ENCODE data around the gene RNF150.
"Not testable (repeated sequence)": the region's sequence is repeated elsewhere in the genome, so short reads cannot be mapped to it uniquely, and the experiment has no call there.

Gene RNF150

DNA sequence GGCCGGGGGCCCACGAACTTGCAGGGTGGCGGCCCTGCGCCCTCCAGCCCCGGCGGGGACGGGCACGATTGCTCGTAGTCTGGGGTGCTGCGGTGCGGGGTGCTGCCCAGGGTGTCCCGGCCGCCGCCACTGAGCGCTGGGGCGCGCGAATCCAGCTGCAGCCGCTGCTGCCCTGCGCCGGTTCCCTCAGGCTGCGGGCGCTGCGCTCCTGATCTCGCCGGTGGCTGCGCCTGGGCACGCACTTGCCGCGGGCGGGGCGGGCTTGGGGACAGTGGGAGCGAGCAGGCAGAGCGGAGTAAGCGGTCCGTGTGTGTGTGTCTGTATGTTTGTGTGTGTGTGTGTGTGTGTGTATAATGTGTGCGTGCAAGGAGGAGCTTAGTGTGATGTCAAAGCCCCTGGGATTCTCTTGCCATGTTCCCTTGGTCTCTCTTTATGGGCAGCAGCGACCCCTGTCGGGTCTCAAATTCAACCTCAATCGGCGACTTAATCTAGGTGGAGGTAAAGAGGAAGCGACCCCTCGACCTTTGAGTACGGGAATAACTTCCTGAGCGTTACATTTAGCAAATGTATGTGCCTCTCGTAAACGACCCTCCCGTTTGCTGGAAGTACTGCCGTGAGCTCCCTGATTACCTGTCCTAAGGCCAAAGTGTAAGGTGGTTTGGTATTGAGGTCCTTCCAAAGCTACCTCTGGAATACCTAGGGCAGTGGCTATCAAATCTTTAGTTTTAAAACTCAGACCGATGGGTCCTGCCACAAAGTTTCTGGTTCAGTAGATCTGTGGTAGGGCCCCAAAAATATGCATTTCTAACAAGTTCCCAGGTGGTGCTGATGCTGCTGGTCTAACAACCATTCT lies at the start of gene RNF150:
Gene RNF150, minus strand, starts transcription at position 324 of the 853 bp plus-strand sequence.
- peak; percentile 84 for DNase-seq

DNA sequence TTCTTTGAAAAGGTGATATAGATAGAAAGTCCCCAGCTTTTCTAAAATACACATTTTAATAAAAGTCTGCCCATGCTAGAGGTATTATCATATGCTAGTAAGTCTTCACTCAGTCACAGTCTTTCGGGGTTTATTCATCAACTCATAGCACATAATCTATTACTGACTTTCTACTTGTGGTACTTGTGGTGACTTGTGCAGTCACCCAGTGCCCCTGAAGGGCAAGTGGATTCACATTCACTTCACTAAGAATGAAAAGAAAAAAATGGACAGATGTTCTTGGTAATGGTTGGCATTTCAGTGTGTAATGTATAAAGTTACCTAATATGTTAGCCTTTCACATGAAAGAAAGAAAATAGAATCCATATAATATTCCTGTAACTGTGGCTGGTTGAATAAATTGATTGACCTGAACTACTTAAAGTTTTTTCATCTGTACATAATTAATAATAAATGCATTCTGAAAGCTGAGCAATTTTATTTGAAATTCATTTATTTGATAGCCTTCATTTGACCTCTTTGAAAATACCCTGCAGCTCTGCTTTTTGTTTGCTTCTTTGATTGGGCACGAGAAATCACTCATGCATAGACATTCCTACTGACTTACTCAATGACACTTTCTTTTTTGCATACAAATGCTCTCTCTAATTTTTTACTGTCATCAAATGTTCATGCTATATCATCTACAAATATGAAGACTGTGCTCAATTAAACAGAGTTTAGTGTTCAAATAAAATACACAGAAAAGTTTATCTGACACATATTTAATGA lies 47.9 kb upstream of the RNF150 start:
- DNase-seq, result no peak

DNA sequence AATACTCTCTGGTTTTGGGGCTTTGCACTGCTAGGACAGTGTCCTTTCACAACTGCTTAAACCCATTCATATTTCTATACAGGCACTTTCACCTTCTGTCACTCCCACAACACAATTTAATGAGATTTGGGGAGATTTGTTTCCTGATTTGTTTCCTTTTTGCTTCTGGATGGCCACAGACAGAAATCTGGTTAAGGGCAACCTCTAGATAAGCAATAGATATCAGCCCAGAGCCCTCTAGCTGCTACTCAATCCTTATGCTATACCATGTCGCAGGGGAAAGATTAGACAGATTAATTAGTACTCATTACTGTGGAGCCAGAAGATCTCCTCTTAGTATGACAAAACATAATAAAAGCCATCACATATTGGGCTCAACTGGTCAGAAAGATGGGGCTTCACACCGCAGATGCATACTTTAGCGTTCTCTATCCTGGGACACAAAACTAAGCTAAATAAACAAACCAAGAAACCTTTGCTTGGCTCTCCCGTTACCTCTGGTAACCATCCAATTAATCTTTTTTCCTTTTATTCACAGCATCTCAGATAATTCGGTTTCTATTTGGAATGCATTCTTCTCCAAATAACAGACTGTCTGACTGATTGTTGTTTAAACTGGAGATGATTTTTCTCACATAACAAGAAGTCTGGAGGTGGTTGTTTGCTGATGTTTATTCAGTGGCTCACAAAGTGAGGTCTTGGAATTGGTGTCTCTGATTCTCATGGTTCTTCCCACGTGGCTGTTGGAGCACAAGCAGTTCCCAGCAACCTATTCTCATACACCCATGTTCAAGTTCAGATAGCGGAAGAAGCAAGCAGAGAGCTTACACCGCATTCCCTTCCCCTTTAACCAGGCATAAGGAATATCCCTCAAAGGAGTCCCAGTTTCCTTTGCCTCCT lies 46.5 kb upstream of the RNF150 start:
- DNase-seq, result no peak

DNA sequence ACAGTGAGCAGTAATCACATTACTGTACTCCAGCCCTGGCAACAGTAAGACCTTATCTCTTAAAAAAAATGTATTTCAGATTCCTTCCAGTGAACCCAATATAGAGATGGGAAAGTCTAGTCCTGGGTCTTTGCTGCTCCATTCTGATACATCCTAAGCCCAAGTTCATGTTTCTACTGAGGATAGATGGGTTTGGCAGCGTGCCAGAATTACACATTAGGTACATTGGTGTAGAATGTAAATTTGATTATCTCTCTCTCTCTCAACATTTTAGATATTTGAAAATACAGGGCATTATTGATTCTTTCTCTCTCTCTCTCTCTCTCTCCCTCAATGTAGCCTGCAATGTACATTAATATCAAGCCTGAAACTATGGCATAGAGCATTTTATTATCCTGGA lies 43.9 kb upstream of the RNF150 start:
- no peak for DNase-seq

DNA sequence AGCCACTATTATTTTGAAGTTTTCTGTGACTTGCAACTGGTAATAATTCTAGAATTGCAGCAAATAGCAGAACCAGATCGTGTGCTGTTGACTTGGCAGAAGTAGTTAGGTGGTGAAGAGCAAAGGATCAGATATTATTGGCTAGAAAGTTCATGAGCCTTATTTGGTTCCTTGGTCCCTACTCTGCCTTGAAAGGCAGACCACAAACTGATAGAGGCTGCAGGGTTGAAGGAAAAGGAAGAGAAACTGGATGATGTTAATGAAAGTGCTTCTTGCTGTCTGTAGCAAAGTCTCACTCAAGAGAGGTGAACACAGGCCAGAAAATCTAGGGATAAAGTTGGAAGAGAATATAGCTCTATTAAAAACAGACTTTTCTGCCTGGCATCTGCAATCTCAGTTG lies 41.2 kb upstream of the RNF150 start:
- DNase-seq, result no peak

DNA sequence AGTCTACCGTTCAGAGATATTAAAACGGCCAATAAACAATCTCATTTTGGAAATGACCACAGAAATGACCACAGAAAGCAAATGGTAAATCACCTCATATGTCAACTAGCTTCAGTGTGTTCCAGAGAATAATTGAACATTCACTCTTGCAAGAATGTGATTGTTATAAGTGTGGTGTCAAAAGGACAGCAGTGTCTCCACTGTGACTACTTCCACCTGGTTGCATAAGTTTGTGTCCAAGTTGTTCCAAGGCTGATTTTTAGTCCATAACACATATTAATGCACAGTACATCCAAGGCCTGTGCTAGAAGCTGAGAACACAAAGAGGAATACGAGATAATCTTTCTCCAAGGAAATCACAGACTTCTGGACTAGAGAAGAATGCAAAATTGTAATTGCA lies 37.4 kb upstream of the RNF150 start:
- no peak for DNase-seq

DNA sequence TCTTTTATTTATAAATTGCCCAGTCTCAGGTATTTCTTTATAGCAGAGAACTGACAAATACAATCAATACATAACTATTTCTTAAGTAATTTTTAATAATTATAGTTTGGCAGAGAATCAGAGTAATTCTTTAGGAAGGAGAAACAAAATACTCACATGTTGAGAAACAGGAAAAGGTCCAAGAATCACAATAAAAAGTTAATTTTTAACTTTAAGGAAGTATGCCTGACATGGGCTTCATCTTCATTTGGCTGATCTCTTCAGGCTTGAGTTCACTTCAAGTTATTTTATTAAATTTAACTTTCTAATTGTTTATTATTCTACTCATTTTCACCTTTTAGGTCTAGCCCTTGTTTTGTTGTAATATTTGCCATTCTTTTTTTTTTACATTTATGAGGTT lies 36.1 kb upstream of the RNF150 start:
- no peak for DNase-seq

DNA sequence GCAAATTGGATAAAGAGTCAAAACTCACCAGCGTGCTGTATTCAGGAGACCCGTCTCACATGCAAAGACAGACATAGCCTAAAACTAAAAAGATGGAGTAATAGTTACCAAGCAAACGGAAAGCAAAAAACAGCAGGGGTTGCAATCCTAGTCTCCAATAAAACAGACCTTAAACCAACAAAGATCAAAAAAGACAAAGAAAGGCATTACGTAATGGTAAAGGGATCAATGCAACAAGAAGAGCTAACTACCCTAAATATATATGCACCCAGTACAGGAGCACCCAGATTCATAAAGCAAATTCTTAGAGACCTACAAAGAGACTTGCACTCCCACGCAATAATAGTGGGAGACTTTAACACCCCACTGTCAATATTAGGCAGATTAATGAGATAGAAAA lies 31.7 kb upstream of the RNF150 start:
- not testable (repeated sequence) for DNase-seq

DNA sequence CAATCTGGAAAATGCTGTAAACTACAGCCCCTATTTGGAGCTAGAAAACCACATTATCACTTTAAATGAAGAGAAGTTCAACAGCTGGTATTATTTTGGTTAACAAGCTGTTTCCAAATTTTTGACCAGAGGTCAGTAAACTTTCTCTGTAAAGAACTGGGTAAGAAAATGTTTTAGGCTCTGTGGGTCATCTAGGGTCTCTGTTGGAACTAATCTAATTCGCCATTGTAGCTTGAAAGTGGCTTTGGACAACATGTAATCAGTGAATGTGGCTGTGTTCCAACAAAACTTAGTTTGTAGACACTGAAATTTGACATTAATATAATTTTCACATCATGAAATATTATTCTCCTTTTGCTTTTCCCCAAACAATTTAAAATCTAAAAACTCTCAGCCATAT lies 25.8 kb upstream of the RNF150 start:
- no peak for DNase-seq

DNA sequence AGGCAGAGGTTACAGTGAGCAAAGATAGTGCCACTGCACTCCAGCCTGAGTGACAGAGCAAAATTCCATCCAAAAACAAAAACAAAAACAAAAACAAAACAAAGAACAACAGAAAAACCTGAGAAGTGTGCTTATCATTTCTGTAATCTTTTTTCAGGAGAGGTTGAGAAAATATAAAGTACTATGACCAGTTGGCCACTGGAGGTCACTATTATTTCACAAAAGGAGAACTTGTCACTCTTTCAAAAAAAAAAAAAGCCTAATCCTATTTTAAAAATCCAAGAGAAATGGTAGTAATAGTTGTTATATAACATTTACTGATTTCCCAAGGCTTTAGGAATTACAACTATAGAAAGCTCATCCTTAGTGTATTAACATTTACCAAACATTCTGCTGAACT lies 24.9 kb upstream of the RNF150 start:
- DNase-seq, result no peak

DNA sequence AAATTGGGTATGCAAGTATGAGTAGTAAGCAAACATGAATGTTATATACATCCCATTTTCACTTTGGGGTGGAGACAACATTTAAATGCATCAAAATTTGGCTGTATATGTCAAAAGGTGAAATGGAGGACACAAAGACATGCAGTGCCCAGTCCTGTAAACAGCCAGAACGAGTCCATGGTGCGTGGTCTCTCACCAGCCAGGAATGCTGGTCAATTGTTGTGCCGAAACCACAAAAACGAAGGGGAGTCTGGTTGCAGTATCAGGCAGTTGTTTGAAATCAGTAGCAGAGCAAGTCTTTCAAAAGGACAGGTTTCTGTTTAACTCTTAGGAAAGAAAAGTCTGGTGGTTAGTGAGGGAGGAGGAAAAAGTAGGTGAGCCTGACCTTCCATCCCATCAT lies 22.3 kb upstream of the RNF150 start:
- DNase-seq, result no peak

DNA sequence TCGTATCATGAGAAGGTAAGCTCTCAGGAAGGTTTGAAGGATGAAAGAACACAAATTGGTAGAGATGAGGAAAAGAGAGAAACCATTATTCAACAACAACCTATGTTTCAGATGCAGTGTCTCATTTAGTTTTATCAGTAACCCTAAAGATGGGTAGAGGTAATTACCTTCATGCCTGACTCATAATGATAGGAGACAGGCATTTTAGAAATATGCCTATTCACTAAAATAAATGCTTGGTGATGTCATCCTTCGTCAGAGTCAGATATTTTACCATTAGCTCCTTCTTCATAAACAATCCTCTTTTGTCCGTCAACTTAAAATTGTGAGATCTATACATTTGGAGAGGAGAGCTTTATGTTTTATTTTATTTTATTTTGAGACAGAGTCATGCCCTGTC lies 21.5 kb upstream of the RNF150 start:
- DNase-seq, result no peak

DNA sequence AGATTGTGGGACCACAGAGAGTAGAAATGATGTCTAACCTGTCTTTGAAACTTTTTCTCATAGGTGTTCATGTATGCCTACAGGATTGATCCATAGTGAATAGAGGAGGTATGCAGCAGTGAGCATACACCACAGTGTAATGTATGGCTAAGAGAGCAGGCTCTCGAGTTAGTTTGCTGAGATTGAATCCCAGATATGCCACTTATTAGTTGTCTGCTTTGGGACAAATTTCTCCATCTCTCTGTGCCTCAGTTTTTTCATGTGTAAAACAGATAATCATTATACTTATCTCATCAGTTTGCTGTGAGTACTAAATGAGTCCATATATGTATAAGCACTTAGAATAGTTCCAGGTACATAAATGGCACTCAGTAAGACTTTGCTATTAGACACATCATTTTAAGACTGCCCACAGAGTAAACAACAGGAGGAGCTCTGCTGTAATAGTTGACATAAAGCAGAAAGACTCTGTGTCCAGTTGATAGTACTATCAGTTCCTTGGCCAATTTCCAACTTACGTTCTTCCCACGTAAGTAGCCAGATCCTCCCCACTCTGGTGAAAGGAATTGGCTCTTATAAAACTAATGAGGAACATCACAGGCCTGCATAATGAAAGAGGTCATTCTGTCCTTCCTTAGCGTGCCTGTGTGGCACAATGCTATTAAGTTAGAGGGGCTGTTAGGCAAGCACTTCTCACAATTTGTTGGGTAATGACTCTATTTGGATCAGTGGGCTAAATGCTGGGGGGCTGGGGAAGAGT lies 20.7 kb upstream of the RNF150 start:
- no peak for DNase-seq

DNA sequence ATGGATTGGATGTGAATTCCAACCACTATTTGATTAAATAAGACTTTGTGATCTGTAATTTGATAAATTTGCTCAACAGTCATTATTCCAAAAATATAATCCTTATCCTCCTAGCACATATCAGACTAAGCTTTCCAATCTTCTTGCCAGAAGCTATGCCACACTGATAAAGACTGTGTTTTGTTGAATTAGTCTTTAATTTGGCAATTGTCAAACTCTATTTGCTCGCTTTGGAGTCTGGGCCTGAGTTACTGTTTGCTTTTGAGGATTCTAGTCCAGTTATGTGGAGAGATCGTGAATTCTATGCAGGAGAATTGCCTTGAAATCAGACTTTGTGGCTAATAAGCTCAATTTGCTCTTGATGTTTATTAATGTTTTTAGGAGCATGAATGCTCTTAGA lies 10.9 kb upstream of the RNF150 start:
- no peak for DNase-seq

DNA sequence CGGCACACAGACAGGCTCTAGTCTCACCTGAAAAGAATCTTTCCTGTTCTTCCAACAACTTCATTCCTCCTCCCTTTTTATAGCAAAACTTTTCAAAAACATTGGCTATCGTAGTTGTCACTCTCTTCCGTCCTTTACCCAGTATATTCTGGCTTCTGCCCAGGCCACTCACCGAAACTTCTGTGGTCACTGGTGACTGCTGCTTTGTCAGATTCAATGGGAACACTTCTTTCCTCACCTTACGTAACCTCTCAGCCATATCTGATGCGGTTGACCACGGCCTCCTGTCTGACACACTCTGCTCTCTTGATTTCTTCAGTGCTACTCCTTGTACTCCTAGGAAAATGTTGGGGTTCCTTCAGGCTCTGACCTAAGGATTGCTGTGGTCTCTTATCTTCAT lies 9.2 kb upstream of the RNF150 start:
- DNase-seq, result no peak

DNA sequence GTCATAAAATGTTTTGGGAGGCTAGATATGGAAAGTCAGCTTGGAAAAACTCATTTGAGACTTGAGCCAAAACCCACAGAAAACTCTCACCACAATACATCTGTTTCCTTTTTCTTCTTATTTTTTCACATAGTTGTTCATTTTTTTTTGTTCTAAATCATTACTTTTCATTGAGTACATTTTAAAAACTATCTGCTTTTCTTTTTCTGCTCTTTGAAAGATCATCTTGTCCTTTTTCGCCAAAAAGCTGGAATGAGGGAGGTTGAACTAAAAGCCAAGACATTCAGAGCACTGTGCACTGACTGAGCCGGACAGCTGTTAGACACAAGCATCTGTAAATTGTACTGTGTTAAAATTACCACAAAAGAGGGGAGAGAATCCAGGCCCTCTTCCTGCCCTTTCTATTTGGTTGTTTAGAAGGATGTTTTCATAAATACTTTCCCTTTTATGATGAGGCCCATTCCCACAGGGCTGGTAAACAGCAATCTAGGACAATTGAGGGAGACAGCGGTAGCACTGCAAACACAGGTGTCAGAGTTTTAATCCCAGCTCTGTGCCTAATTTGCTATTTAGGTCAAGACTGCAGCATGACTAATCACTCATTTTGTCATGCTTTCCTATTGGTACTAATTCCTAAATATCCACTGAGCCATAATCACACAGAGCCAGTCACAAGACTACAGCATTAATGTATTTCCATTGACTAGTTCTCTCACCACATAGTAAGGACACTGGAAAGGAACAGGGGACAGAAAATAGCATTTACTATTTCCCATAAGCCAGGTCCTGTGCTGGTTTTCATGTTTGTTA lies 7.3 kb upstream of the RNF150 start:
- DNase-seq, result no peak

DNA sequence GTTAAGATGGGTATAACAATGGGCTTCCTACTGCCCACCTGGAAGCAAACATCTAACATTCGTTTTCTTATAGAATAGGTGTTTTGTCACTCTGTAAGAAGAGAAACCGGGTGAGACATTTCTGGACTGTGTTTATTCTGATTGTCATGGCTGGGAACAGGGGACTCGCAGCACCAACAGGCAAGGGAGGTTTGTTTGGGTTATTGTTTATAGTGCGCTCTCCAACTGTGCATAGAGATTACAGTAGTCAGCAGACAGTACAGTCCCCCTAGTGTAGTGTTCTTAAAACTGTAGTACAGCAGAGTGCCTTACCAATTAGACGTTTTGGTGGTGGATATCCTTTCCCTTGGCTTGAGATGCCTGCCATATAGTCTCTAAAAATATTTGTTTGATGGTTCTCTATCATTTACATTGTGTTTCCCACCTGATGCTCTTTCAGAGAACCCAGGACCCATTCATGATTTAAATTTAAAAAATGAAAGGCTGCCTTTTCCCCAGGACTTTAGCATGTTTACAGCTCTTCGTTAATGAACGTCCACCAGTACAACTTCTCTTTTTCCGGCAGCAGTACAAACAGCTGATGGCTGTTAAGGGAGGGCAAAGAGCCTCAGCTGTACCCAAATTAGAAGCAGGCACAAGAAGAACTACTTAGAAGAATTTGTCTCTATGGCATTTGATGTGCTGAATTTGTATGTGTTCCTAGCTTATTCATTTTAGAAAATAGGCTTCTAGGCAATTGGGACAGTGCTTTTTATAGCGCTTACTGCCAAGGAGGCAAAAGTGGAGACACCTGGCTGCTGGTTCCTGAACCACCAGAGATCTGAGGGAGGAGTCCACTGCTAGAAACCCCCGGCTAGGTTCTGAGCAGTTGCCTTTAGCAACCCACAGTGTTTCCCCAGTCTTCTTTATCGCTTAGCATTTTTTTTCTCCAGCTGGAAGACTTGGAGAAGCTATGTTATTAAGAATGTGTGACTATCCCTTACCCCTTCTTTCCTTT lies 1.0 kb upstream of the RNF150 start:
- DNase-seq, result peak; percentile 10

DNA sequence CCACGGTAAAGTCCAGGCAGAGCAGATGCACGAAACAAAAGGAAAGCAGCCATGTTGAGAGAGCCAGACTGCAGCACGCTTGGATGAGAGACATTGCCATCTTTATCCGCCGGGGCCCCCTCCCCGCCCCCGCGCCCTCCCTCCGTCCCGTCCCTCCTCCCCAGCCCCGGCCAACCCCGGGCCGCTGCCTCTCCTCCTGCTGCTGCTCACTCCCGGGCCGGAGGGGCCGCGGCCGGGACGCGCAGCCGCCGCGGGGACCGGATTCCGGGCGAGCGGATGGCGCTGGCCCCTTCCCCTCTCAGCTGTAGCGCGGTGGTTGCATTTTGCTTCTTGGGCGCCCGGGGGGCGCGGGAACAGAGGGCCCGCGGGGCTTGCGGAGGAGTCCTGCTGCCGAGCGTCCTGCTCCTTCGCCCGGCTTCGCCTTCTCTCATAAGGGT lies 542 bp downstream of the RNF150 start:
- no peak for DNase-seq

DNA sequence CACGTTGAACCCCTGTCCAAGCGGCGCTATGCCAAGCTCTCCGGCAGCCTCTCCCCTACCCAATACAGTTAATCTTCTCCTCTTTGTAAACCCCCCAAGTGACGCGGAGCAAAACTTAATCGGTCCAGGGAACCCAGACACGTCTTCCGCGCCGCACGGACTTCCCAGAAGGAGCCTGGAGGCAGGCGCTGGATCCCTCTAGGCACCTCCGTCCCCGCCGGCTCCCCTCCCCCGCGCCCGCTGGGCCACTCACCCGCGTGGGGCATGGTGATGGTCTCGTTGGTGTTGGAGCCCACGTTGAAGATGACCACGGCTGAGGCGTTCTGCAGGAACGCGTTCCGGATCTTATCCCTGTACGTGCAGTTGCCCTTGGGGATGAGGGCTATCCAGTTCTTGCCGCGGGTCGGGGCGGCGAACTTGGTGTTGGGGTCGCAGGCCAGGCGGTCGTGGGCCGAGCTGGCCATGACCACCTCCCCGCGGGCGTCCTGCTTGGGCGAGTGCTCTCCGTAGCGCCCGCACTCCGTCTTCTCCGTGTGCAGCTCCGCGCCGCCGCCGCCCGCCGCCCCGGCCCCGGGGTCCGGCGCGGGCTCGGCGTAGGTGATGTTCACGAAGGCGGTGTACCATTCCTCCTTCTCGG lies 1.1 kb downstream of the RNF150 start:
- no peak for DNase-seq

DNA sequence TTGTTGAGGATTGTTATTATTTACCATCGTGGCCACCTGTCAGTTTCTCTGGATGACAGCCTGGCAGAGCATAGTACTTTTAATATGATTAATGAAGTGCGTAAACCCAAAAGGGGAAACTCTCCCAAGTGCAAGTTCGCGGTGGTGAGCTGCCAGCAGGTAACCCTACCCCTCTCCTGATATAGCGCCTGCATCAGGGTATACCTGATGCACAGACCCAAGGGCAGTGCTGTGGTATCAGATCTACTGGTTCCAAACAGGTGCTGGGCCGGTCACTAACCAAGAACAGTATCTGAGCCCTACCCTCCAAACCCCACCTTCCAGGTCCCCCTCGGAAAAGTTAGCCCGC lies 1.6 kb downstream of the RNF150 start:
- DNase-seq, result no peak

Measured in DMS153 (cell line).